Occipital lobe (tissue), 2 donors: Measurements from ENCODE around the gene TLCD2. TPM values are rescaled to one million over a fixed set of nuclear protein-coding genes. Genes with fewer than 3 reads are reported as not detected.
"Not testable (repeated sequence)": the region's sequence is repeated elsewhere in the genome, so short reads cannot be mapped to it uniquely, and the experiment has no call there.

ENCODE experiments used
- DNase-seq: peaks from one replicate; lab custom pipeline; 2025; lab: John Stamatoyannopoulos, UW
- total RNA-seq: library from RNA; depleted of rRNA; stranded (reverse); fragments of >200 nt; gene quantifications from one replicate; pipeline ENCODE4 v1.2.3, GENCODE V29; 2014

Gene TLCD2
- total RNA-seq, 1 donor from 2014 or later: 0.47 TPM

DNA sequence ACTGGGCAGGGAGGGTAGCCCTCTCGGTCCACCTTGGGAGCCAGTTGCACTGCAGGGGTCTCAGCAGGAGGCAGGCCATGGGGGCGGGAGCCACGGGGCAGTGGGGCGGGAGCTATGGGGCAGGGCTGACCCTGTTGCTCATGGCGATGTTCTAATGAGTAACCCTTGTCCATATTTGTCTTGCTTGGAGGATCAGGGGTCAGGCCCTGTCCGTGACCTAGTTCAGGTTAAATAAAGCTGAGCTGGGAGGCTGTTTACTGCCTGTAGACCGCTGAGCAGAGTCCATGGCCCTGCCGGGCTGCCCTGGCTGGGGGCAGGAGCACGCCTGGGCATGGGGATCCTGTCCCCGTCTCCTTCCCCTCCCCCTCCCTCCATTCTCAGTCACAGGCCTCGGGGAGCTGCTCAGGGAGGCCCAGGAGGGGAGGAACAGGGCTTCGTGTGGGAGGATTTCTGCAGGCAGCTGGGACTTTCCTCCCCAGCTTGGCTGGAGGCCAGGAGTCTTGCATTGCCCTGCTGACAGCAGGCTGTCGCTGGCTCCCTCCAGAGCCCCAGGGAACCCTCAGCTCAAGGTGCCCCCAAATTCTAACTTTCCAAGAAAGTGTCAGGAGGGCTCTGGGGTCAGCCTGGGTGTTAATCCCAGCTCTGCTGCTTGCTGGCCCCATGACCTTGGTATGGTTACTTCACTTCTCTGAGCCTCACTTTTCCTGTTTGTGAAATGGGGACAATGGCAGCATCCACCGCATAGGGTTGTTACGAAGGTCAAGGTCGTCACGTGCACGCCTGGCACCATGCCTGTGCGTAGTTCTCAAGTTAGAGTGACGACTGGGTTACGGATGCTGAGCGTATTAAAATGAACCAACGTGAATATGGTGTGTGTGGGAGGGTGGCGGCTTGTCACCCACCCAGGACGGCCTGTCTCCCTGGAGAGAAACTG lies 26.4 kb upstream of the TLCD2 start:
- DNase-seq: peak; percentile 42

GRCh38 chr17:1735834-1736347 lies 25.7 kb upstream of the TLCD2 start:
- no peak for DNase-seq

DNA sequence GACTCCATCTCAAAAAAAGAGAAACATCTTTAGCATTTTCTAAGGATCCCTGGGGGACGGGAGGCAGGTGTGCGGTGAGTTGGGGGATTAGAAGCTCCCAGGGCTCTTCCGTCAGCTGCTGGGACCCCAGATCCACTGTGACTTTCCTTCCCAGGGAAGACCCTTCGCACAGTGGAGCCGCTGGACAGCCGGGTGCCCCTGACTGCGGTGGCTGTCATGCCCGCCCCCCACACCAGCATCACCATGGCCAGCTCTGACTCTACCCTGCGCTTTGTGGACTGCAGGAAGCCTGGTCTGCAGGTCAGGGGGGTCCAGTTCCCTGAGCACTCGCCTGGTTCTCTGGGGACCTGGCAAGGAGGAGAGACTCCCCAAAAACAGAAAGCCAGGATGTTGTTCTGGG lies 25.2 kb upstream of the TLCD2 start:
- no peak for DNase-seq

DNA sequence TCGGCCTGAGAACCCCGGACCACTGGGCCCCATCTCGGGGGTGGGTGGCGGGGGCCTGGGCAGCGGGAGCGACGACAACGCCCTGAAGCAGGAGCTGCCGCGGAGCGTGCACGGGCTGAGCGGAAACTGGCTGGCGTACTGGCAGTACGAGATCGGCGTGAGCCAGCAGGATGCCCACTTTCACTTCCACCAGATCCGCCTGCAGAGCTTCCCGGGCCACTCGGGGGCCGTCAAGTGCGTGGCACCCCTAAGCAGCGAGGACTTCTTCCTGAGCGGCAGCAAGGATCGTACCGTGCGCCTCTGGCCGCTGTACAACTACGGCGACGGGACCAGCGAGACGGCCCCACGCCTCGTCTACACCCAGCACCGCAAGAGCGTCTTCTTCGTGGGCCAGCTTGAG lies 23.6 kb upstream of the TLCD2 start:
- DNase-seq: no peak

GRCh38 chr17:1732833-1733321 lies 22.7 kb upstream of the TLCD2 start:
- DNase-seq: no peak

DNA sequence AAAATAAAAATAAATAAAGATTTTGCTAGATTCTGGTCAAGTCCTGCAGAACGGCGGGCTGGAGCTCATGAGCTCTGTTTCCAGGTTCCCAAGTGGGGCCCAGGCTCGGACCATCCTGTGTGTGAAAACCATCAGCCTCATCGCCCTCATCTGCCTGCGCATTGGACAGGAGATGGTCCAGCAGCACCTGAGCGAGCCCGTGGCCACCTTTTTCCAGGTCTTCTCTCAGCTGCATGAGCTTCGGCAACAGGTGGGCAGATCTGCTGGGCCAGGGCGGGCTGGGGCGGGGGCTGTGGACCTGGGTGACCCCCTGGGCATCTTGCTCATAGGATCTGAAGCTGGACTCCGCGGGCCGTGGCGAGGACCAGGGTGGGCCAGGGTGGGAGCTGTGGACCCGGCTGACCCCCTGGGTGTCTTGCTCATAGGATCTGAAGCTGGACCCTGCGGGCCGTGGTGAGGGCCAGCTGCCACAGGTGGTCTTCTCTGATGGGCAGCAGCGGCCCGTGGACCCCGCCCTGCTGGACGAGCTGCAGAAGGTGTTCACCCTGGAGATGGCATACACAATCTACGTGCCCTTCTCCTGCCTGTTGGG lies 22.2 kb upstream of the TLCD2 start:
- DNase-seq: no peak

GRCh38 chr17:1731194-1731506 lies 21.0 kb upstream of the TLCD2 start:
- DNase-seq: no peak

DNA sequence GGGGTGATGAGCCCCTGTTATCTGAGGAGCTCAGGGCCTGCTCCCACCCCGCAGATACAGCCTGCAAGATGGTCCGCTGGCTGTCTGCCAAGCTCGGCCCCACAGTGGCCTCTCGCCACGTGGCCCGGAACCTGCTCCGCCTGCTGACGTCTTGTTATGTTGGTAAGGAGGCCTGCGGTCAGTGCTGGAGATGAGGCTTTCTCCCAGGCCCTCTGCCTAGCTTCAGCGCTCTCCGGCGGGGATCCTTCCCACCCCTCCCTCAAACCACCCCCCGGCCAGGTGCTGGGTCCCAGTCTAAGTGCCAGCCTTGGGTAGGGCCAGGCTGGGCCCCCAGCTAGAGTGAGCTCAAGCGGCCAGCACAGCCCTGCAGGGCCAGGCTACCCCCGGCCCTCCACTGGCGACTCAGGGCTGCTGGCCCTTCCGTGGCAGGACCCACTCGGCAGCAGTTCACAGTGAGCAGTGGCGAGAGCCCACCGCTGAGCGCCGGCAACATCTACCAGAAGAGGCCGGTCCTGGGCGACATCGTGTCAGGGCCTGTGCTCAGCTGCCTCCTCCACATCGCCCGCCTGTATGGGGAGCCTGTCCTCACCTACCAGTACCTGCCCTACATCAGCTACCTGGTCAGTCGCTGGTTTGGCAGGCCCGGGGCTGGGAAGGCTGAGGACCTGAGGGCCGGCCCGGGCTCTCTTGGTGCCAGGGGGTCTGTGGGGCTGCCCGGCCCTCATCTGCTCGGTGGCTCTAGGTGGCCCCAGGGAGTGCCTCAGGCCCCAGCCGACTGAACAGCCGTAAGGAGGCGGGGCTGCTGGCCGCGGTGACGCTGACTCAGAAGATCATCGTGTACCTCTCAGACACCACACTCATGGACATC lies 20.4 kb upstream of the TLCD2 start:
- no peak for DNase-seq

GRCh38 chr17:1729966-1730325 lies 19.8 kb upstream of the TLCD2 start:
- DNase-seq: no peak

- DNase-seq: no peak
Observed at GRCh38 chr17:1727876-1728630, 17.9 kb upstream of the TLCD2 start.

- no peak for DNase-seq
Observed at GRCh38 chr17:1727258-1727789, 17.1 kb upstream of the TLCD2 start.

DNA sequence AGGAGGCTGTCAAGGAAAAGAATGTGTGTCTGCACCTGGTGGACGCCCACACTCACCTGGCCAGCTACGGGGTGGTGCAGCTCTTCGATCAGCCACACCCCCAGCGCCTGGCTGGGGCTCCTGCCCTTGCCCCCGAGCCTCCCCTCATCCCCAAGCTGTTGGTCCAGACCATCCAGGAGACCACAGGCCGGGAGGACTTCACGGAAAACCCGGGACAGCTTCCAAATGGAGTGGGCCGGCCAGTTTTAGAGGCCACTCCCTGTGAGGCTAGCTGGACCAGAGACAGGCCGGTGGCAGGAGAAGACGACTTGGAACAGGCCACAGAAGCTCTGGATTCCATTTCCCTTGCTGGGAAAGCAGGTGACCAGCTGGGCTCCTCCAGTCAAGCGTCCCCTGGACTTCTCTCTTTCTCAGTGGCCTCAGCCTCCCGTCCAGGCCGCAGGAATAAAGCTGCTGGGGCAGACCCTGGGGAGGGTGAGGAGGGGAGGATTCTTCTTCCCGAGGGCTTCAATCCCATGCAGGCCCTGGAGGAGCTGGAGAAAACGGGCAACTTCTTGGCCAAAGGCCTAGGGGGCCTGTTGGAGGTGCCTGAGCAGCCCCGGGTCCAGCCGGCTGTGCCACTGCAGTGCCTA lies 16.6 kb upstream of the TLCD2 start:
- no peak for DNase-seq

GRCh38 chr17:1725642-1726511 lies 15.7 kb upstream of the TLCD2 start:
- no peak for DNase-seq

- DNase-seq: no peak
Observed at GRCh38 chr17:1724869-1725641, 14.9 kb upstream of the TLCD2 start.

DNA sequence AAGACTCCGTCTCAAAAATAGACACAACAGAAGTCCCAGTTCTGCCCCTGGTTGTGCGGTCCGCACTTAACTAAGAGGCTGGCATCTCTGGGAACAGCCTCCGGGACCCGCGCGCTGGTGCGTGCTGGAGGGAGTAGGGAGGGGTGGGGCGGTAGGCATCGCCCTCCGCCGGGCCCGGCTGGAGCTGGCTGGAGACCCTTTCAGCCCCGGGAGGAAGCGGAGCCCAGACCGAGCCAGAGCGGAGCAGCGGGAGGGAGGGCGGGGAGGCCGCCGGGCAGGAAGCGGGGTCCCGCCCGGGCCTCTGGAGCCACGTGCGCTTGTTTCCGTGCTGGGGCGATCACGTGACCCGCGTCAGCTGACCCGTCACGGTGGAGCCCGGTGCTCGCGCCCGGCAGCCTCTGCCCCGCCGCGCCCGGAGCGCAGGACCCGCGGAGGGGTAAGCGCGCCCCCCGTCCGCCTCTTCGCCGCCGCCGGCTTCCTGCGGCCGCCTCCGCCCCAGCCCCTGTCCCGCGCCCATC lies 14.2 kb upstream of the TLCD2 start, which contains the start of gene WDR81:
Gene WDR81 (plus strand): TSS at position 354 of the 518 bp plus-strand sequence. CDS start 256 bp downstream, outside the sequence.
- DNase-seq: peak; percentile 82

GRCh38 chr17:1722022-1722421 lies 11.8 kb upstream of the TLCD2 start:
- DNase-seq: not testable (repeated sequence)

DNA sequence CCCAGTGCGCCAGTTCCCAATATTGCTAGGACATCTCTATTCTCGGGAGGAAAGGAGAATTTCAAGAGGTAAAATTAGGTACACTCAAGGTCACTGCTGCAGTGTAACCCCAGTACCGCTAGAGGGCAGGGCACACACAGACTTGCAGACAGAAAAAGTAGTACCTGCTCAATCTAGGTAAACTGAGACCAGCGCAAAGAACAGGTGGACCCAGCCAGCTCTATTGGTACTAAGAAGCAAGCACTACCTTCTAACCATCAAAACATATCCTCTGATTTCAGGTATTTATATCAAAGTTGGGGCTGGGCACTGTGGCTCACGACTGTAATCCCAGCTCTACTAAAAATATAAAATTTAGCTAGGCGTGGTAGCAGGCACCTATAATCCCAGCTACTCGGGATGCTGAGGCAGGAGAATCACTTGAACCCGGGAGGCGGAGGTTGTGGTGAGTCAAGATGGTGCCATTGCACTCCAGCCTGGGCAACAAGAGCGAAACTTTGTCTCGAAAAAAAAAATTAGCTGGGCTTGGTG lies 10.7 kb upstream of the TLCD2 start:
- DNase-seq: no peak
